ENCODE measurements around the gene TJP2. TPM values are rescaled to one million over a fixed set of nuclear protein-coding genes. Genes with fewer than 3 reads are reported as not detected.
A peak's percentile ranks its signal among the peaks of the same experiment; 100 is the strongest.

TJP2 gene
- total RNA-seq, 1 experiment from 2014 or later, result 106 TPM

DNA sequence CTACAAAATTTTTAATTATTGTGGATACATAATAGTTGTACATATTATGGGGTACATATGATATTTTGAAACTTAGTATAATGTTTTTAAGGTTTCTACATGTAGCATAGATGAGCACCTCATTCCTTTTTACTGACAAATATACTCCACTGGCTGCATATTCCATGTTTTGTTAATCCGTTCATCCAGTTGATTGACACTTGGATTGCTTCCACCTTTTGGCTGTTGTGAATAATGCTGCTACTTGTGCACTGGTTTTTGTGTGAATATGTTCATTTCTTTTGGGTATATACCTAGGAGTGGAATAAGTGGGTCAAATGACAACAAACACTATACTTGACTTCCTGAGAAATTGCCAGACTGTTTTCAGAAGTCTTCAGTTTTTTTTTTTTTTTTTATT is 148.2 kb downstream of the TJP2 start:
- Histone ChIP-seq H3K9me2 (replicated peaks; ENCODE audit: low read length) (no peaks in the 10 kb centered on the region), H2AFZ (ENCODE audit: low read length) (no peak overlapping the region), H4K20me1 (ENCODE audit: low read length) (no peaks in the 10 kb centered on the region), H3K36me3 (ENCODE audit: low read depth, low read length) (no peaks in the 10 kb centered on the region), H3K9ac (ENCODE audit: low read length) (no peak overlapping the region), H3K4me3 (ENCODE audit: low read length) (no peak overlapping the region), H3K4me2 (ENCODE audit: low read length) (no peak overlapping the region), H3K27me3 (ENCODE audit: low read length) (peaks cover 35% of the 10 kb centered on the region), H3K27ac (ENCODE audit: low read length) (no peak overlapping the region), H3K9me3 (ENCODE audit: low read length) (no peaks in the 10 kb centered on the region), H3K4me1 (ENCODE audit: insufficient read depth, low read length) (0 out of 2 replicates have a peak, but pooled peaks cover 2% of the 10 kb centered on the region), H3F3A (ENCODE audit: low read length, unreplicated experiment) (no peaks in the 10 kb centered on the region), H3K79me2 (ENCODE audit: low read length) (no peaks in the 10 kb centered on the region)
- TF ChIP-seq, protein P1, sequence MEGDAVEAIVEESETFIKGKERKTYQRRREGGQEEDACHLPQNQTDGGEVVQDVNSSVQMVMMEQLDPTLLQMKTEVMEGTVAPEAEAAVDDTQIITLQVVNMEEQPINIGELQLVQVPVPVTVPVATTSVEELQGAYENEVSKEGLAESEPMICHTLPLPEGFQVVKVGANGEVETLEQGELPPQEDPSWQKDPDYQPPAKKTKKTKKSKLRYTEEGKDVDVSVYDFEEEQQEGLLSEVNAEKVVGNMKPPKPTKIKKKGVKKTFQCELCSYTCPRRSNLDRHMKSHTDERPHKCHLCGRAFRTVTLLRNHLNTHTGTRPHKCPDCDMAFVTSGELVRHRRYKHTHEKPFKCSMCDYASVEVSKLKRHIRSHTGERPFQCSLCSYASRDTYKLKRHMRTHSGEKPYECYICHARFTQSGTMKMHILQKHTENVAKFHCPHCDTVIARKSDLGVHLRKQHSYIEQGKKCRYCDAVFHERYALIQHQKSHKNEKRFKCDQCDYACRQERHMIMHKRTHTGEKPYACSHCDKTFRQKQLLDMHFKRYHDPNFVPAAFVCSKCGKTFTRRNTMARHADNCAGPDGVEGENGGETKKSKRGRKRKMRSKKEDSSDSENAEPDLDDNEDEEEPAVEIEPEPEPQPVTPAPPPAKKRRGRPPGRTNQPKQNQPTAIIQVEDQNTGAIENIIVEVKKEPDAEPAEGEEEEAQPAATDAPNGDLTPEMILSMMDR (conservative IDR thresholded peaks at IDR 0.05; ENCODE audit: low read depth, low read length), result no peak
- TF ChIP-seq EZH2phosphoT487 (IDR thresholded peaks at IDR 0.05; ENCODE audit: borderline replicate concordance, low read length) (no peak), EZH2 (IDR thresholded peaks at IDR 0.05; ENCODE audit: low read length, unreplicated experiment) (no peak)
- DNase-seq, result no peak
- no TSS peak for BruUV-seq (replicated peaks)
- CTCF ChIA-PET, result no interaction called here
- no peak for ATAC-seq
- POLR2A ChIA-PET (ENCODE audit: unreplicated experiment), result no interaction called here
- intact Hi-C loops (cut with micrococcal nuclease), result no loop called here

DNA sequence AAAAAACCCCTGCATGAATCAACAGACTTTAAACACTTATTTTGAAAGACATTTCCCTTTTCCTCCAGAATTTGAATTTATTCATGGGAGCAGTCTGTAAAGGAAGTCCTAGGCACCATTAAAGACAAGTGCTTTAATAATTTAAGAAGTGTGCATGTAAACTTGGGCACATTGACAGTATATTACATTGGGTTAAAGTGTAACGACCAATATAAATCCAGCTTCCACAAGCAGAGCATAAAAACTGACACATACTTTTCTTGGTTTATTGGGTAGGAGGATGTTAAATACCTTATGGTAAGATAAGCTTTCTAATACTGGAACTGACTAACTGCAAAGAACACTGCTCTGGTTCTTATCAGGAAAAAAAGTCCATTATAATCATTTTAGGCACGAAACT is 149.8 kb downstream of the TJP2 start:
- no peaks in the 10 kb centered on the region for H4K20me1 ChIP-seq (ENCODE audit: low read length)
- no peak for DNase-seq

More for the DNA sequence above, 149.8 kb downstream of the TJP2 start:
- ChIA-PET POLR2A (ENCODE audit: unreplicated experiment) (interaction anchor here (0.5 kb wide), 1 partner anchor 285 kb away, joined by 14 read pairs; no protein-coding TSS in a partner anchor), CTCF (no interaction called here)
- intact Hi-C loops (cut with micrococcal nuclease), result no loop called here
- H3K9me2 ChIP-seq (replicated peaks; ENCODE audit: low read length), result no peaks in the 10 kb centered on the region
- no peaks in the 10 kb centered on the region for H3F3A ChIP-seq (ENCODE audit: low read length, unreplicated experiment)
- no peaks in the 10 kb centered on the region for H3K79me2 ChIP-seq (ENCODE audit: low read length)
- no peak overlapping the region for H3K9ac ChIP-seq (ENCODE audit: low read length)
- no peaks in the 10 kb centered on the region for H3K36me3 ChIP-seq (ENCODE audit: low read depth, low read length)
- H3K9me3 ChIP-seq (ENCODE audit: low read length), result no peaks in the 10 kb centered on the region
- no TSS peak for BruUV-seq (replicated peaks)
- H3K4me3 ChIP-seq (ENCODE audit: low read length), result no peak overlapping the region
- H3K4me2 ChIP-seq (ENCODE audit: low read length), result peak overlapping the region; percentile 94
- H3K27ac ChIP-seq (ENCODE audit: low read length), result no peak overlapping the region
- no peak overlapping the region for H2AFZ ChIP-seq (ENCODE audit: low read length)
- TF ChIP-seq EZH2phosphoT487 (IDR thresholded peaks at IDR 0.05; ENCODE audit: borderline replicate concordance, low read length), result no peak
- TF ChIP-seq, protein P1 (conservative IDR thresholded peaks at IDR 0.05; ENCODE audit: low read depth, low read length), result no peak
- no peak for TF ChIP-seq EZH2 (IDR thresholded peaks at IDR 0.05; ENCODE audit: low read length, unreplicated experiment)
- peaks cover 38% of the 10 kb centered on the region for H3K27me3 ChIP-seq (ENCODE audit: low read length)
- no peaks in the 10 kb centered on the region for H3K4me1 ChIP-seq (ENCODE audit: insufficient read depth, low read length)
- ATAC-seq, result no peak

Other genes starting within 250 kb of the TJP2 start
- not detected in 2 replicates for gene PRKACG, start 160.2 kb upstream of the TJP2 start, total RNA-seq (2014; rRNA removed)
- gene FXN, start 138.5 kb upstream of the TJP2 start, total RNA-seq (2014; rRNA removed), result 10.0 and 11.0 TPM in 2 replicates
- 0.36 and 0.46 TPM in 2 replicates for gene ENTREP1, start 150.9 kb downstream of the TJP2 start, total RNA-seq (2014; rRNA removed)

All from PC-3 (cell line).